ENCODE results near the gene HS2ST1.
"Not testable (repeated sequence)": the region's sequence is repeated elsewhere in the genome, so short reads cannot be mapped to it uniquely, and the experiment has no call there.

HS2ST1 gene

GRCh38 chr1:87051965-87052364 lies 137.5 kb downstream of the HS2ST1 start:
- Histone ChIP-seq H3K4me3 (ENCODE audit: insufficient read depth, low read depth, low read length, poor library complexity, severe bottlenecking) (no peak overlapping the region), H3K36me3 (ENCODE audit: control insufficient read depth, insufficient read depth, low read length) (no peaks in the 10 kb centered on the region), H3K4me1 (ENCODE audit: control insufficient read depth, insufficient read depth, low read length, poor library complexity, severe bottlenecking) (no peaks in the 10 kb centered on the region), H3K27me3 (replicated peaks; ENCODE audit: control insufficient read depth, insufficient read depth, low read length, poor library complexity, severe bottlenecking) (no peaks in the 10 kb centered on the region), H3K9me3 (ENCODE audit: control insufficient read depth, low read length) (no peaks in the 10 kb centered on the region), H3K27ac (ENCODE audit: insufficient read depth, low read length, poor library complexity, severe bottlenecking) (no peak overlapping the region)
- DNase-seq = no peak

DNA sequence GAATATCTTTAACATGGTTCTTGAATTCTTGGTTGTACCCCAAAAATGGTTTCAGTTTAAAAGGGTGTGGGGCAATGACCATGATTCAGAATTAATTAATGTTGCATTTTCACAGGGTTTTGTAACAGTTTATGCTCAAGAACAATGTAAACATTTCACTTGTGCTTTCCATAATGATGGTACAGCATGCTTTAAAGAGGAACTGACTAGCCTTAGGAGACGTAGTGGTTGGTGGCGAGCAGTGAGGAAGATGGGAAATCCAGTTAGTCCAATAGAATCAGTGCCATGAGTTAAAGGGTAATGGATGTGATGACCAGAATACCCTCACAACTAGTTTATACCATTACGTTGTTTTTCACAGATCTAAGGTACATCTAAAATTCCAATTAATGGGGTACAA lies 138.0 kb downstream of the HS2ST1 start:
- H3K27ac ChIP-seq (ENCODE audit: insufficient read depth, low read length, poor library complexity, severe bottlenecking) = no peak overlapping the region
- no peaks in the 10 kb centered on the region for H3K27me3 ChIP-seq (replicated peaks; ENCODE audit: control insufficient read depth, insufficient read depth, low read length, poor library complexity, severe bottlenecking)
- no peak for DNase-seq
- H3K36me3 ChIP-seq (ENCODE audit: control insufficient read depth, insufficient read depth, low read length) = no peaks in the 10 kb centered on the region
- no peak overlapping the region for H3K4me3 ChIP-seq (ENCODE audit: insufficient read depth, low read depth, low read length, poor library complexity, severe bottlenecking)
- no peaks in the 10 kb centered on the region for H3K4me1 ChIP-seq (ENCODE audit: control insufficient read depth, insufficient read depth, low read length, poor library complexity, severe bottlenecking)
- no peaks in the 10 kb centered on the region for H3K9me3 ChIP-seq (ENCODE audit: control insufficient read depth, low read length)

DNA sequence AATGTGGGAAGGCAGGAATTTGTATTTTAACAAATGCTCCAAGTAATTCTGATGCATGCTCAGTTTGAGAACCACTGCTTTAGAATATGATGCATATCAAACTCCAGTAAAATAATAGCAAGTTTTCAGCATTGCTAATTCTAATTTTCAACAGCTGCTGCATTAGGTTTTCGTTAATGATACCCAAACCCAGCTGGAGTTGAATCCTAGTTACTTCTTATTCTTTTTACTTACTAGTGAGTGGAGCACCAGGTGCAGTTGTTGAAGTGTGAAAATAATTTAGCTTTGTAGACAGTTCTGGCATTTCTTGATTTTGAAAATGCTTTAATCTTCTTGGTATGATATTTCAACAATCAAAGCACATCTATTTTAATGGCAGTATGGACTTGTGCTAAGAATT lies 138.5 kb downstream of the HS2ST1 start:
- Histone ChIP-seq H3K27me3 (replicated peaks; ENCODE audit: control insufficient read depth, insufficient read depth, low read length, poor library complexity, severe bottlenecking) (no peaks in the 10 kb centered on the region), H3K36me3 (ENCODE audit: control insufficient read depth, insufficient read depth, low read length) (no peaks in the 10 kb centered on the region), H3K27ac (ENCODE audit: insufficient read depth, low read length, poor library complexity, severe bottlenecking) (no peak overlapping the region), H3K9me3 (ENCODE audit: control insufficient read depth, low read length) (no peaks in the 10 kb centered on the region), H3K4me1 (ENCODE audit: control insufficient read depth, insufficient read depth, low read length, poor library complexity, severe bottlenecking) (no peaks in the 10 kb centered on the region), H3K4me3 (ENCODE audit: insufficient read depth, low read depth, low read length, poor library complexity, severe bottlenecking) (no peak overlapping the region)
- DNase-seq = no peak

- no peaks in the 10 kb centered on the region for H3K36me3 ChIP-seq (ENCODE audit: control insufficient read depth, insufficient read depth, low read length)
- no peak for DNase-seq
- no peaks in the 10 kb centered on the region for H3K9me3 ChIP-seq (ENCODE audit: control insufficient read depth, low read length)
- H3K27me3 ChIP-seq (replicated peaks; ENCODE audit: control insufficient read depth, insufficient read depth, low read length, poor library complexity, severe bottlenecking) = no peaks in the 10 kb centered on the region
- no peak overlapping the region for H3K4me3 ChIP-seq (ENCODE audit: insufficient read depth, low read depth, low read length, poor library complexity, severe bottlenecking)
- H3K27ac ChIP-seq (ENCODE audit: insufficient read depth, low read length, poor library complexity, severe bottlenecking) = no peak overlapping the region
- H3K4me1 ChIP-seq (ENCODE audit: control insufficient read depth, insufficient read depth, low read length, poor library complexity, severe bottlenecking) = no peaks in the 10 kb centered on the region
These were observed 139.0 kb downstream of the HS2ST1 start for GRCh38 chr1:87053446-87053845.

DNA sequence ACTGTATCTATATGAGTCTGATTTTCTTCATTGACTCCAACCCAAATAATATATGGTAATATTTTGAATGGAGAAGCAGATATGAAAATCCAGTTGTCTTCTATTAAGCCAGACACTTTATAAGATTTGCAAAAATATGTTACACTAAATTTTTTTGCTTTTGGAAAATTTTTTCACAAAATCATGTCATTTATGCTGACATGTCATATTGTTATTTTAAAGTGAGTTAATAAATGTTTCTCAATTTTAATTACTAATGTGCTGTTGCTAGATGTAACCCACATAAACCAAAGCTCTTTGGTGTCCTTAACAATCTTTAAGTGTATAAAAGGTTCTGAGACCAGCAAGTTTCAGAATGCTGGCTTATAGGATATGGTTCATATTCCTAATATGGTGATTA lies 142.5 kb downstream of the HS2ST1 start:
- Histone ChIP-seq H3K27ac (ENCODE audit: insufficient read depth, low read length, poor library complexity, severe bottlenecking) (no peak overlapping the region), H3K36me3 (ENCODE audit: control insufficient read depth, insufficient read depth, low read length) (no peaks in the 10 kb centered on the region), H3K27me3 (replicated peaks; ENCODE audit: control insufficient read depth, insufficient read depth, low read length, poor library complexity, severe bottlenecking) (no peaks in the 10 kb centered on the region), H3K9me3 (ENCODE audit: control insufficient read depth, low read length) (no peaks in the 10 kb centered on the region), H3K4me3 (ENCODE audit: insufficient read depth, low read depth, low read length, poor library complexity, severe bottlenecking) (no peak overlapping the region), H3K4me1 (ENCODE audit: control insufficient read depth, insufficient read depth, low read length, poor library complexity, severe bottlenecking) (no peaks in the 10 kb centered on the region)
- no peak for DNase-seq

DNA sequence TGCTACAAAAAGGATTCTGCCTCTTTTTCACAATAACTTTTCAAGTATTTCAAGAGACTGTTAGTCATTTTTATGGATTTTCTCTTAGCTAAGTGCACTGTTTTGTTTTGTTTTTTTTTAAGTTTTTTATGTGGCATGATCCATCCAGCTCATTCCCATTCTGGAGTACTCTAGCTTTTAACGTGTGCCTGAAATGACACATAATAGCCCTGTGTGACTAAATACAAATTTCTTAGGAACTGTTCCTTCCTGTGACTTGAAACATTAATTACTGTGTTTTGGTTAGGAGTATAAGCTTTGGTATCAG lies 143.9 kb downstream of the HS2ST1 start:
- no peaks in the 10 kb centered on the region for H3K27me3 ChIP-seq (replicated peaks; ENCODE audit: control insufficient read depth, insufficient read depth, low read length, poor library complexity, severe bottlenecking)
- no peaks in the 10 kb centered on the region for H3K36me3 ChIP-seq (ENCODE audit: control insufficient read depth, insufficient read depth, low read length)
- no peak overlapping the region for H3K4me3 ChIP-seq (ENCODE audit: insufficient read depth, low read depth, low read length, poor library complexity, severe bottlenecking)
- H3K9me3 ChIP-seq (ENCODE audit: control insufficient read depth, low read length) = no peaks in the 10 kb centered on the region
- H3K4me1 ChIP-seq (ENCODE audit: control insufficient read depth, insufficient read depth, low read length, poor library complexity, severe bottlenecking) = no peaks in the 10 kb centered on the region
- no peak for DNase-seq
- H3K27ac ChIP-seq (ENCODE audit: insufficient read depth, low read length, poor library complexity, severe bottlenecking) = no peak overlapping the region

- Histone ChIP-seq H3K4me1 (ENCODE audit: control insufficient read depth, insufficient read depth, low read length, poor library complexity, severe bottlenecking) (no peaks in the 10 kb centered on the region), H3K27me3 (replicated peaks; ENCODE audit: control insufficient read depth, insufficient read depth, low read length, poor library complexity, severe bottlenecking) (no peaks in the 10 kb centered on the region), H3K27ac (ENCODE audit: insufficient read depth, low read length, poor library complexity, severe bottlenecking) (no peak overlapping the region), H3K9me3 (ENCODE audit: control insufficient read depth, low read length) (no peaks in the 10 kb centered on the region), H3K4me3 (ENCODE audit: insufficient read depth, low read depth, low read length, poor library complexity, severe bottlenecking) (no peak overlapping the region), H3K36me3 (ENCODE audit: control insufficient read depth, insufficient read depth, low read length) (no peaks in the 10 kb centered on the region)
- no peak for DNase-seq
These were observed 147.3 kb downstream of the HS2ST1 start for GRCh38 chr1:87061742-87062156.

- no peaks in the 10 kb centered on the region for H3K4me1 ChIP-seq (ENCODE audit: control insufficient read depth, insufficient read depth, low read length, poor library complexity, severe bottlenecking)
These were observed 148.3 kb downstream of the HS2ST1 start for GRCh38 chr1:87062687-87063086.

GRCh38 chr1:87064309-87064708 lies 149.9 kb downstream of the HS2ST1 start:
- no peaks in the 10 kb centered on the region for H3K4me1 ChIP-seq (ENCODE audit: control insufficient read depth, insufficient read depth, low read length, poor library complexity, severe bottlenecking)
- no peak for DNase-seq
- H3K4me3 ChIP-seq (ENCODE audit: insufficient read depth, low read depth, low read length, poor library complexity, severe bottlenecking) = no peak overlapping the region
- no peaks in the 10 kb centered on the region for H3K9me3 ChIP-seq (ENCODE audit: control insufficient read depth, low read length)
- no peaks in the 10 kb centered on the region for H3K36me3 ChIP-seq (ENCODE audit: control insufficient read depth, insufficient read depth, low read length)
- H3K27ac ChIP-seq (ENCODE audit: insufficient read depth, low read length, poor library complexity, severe bottlenecking) = no peak overlapping the region
- H3K27me3 ChIP-seq (replicated peaks; ENCODE audit: control insufficient read depth, insufficient read depth, low read length, poor library complexity, severe bottlenecking) = no peaks in the 10 kb centered on the region

More at GRCh38 chr1:87062687-87063086, 148.3 kb downstream of the HS2ST1 start:
- Histone ChIP-seq H3K36me3 (ENCODE audit: control insufficient read depth, insufficient read depth, low read length) (no peaks in the 10 kb centered on the region), H3K4me3 (ENCODE audit: insufficient read depth, low read depth, low read length, poor library complexity, severe bottlenecking) (no peak overlapping the region), H3K27ac (ENCODE audit: insufficient read depth, low read length, poor library complexity, severe bottlenecking) (no peak overlapping the region), H3K27me3 (replicated peaks; ENCODE audit: control insufficient read depth, insufficient read depth, low read length, poor library complexity, severe bottlenecking) (no peaks in the 10 kb centered on the region), H3K9me3 (ENCODE audit: control insufficient read depth, low read length) (no peaks in the 10 kb centered on the region)
- no peak for DNase-seq

GRCh38 chr1:87064986-87065385 lies 150.6 kb downstream of the HS2ST1 start:
- DNase-seq = no peak
- Histone ChIP-seq H3K27ac (ENCODE audit: insufficient read depth, low read length, poor library complexity, severe bottlenecking) (no peak overlapping the region), H3K4me1 (ENCODE audit: control insufficient read depth, insufficient read depth, low read length, poor library complexity, severe bottlenecking) (no peaks in the 10 kb centered on the region), H3K9me3 (ENCODE audit: control insufficient read depth, low read length) (no peaks in the 10 kb centered on the region), H3K27me3 (replicated peaks; ENCODE audit: control insufficient read depth, insufficient read depth, low read length, poor library complexity, severe bottlenecking) (no peaks in the 10 kb centered on the region), H3K4me3 (ENCODE audit: insufficient read depth, low read depth, low read length, poor library complexity, severe bottlenecking) (no peak overlapping the region), H3K36me3 (ENCODE audit: control insufficient read depth, insufficient read depth, low read length) (no peaks in the 10 kb centered on the region)

DNA sequence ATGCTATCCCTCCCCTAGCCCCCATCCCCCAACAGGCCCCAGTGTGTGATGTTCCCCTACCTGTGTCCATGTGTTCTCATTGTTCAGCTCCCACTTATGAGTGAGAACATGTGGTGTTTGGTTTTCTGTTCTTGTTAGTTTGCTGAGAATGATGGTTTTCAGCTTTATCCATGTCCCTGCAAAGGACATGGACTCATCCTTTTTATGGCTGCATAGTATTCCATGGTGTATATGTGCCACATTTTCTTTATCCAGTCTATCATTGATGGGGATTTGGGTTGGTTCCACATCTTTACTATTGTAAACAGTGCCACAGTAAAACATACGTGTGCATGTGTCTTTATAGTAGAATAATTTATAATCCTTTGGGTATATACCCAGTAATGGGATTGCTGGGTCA lies 152.3 kb downstream of the HS2ST1 start:
- not testable (repeated sequence) for DNase-seq; H3K36me3 ChIP-seq (ENCODE audit: control insufficient read depth, insufficient read depth, low read length); H3K9me3 ChIP-seq (ENCODE audit: control insufficient read depth, low read length); H3K27ac ChIP-seq (ENCODE audit: insufficient read depth, low read length, poor library complexity, severe bottlenecking); H3K4me1 ChIP-seq (ENCODE audit: control insufficient read depth, insufficient read depth, low read length, poor library complexity, severe bottlenecking); H3K27me3 ChIP-seq (replicated peaks; ENCODE audit: control insufficient read depth, insufficient read depth, low read length, poor library complexity, severe bottlenecking); H3K4me3 ChIP-seq (ENCODE audit: insufficient read depth, low read depth, low read length, poor library complexity, severe bottlenecking)

Measured in effector memory CD4-positive, alpha-beta T cell (primary cell).